HepG2 (cell line): ENCODE measurements around the gene TULP4. TPM values are rescaled to one million over a fixed set of nuclear protein-coding genes. Genes with fewer than 3 reads are reported as not detected.

ENCODE experiments used
- CAMTA2 ChIP-seq: sonication (generic); formaldehyde crosslinking; IDR thresholded peaks from 2 replicates; pipeline ENCODE4 v1.4.0; 2020; ENCODE audit warnings: mild to moderate bottlenecking, missing genetic modification reagents, borderline replicate concordance
- CHD2 ChIP-seq: IDR thresholded peaks from 2 replicates; pipeline ENCODE4 v1.6.1; 2011; ENCODE audit warnings: low read depth, low read length, improper control_type of control experiment
- FOXA1 ChIP-seq, 2 experiments: fragments of 450-650 bp in 1 of 2; sonication (generic) in 1 of 2; formaldehyde crosslinking in 1 of 2; IDR thresholded peaks; 2 replicates each; pipeline versions ENCODE4 v1.4.0 to v1.6.1; 2016 to 2020; ENCODE audit warnings: missing genetic modification reagents in 1 of 2
- HNRNPL ChIP-seq: fragments of 200-400 bp; formaldehyde crosslinking; IDR thresholded peaks from 2 replicates; pipeline ENCODE4 v1.6.1; 2017; ENCODE audit warnings: mild to moderate bottlenecking, low read depth, low read length
- HOXA5 ChIP-seq: sonication (generic); formaldehyde crosslinking; IDR thresholded peaks from 2 replicates; pipeline ENCODE4 v1.4.0; 2020; ENCODE audit warnings: missing genetic modification reagents
- MAFG ChIP-seq: sonication (generic); formaldehyde crosslinking; IDR thresholded peaks from 2 replicates; pipeline ENCODE4 v1.5.1; 2020; ENCODE audit warnings: mild to moderate bottlenecking, missing genetic modification reagents
- MAFK ChIP-seq, 2 experiments: IDR thresholded peaks in 1 of 2; conservative IDR thresholded peaks in 1 of 2; 2 replicates each; pipeline ENCODE4 v1.6.1; 2011; ENCODE audit warnings: improper control_type of control experiment in 2 of 2, low read length in 2 of 2
- PREB ChIP-seq: sonication (generic); formaldehyde crosslinking; IDR thresholded peaks from 2 replicates; pipeline ENCODE4 v1.4.0; 2020; ENCODE audit warnings: missing genetic modification reagents
- RBM39 ChIP-seq: fragments of 200-400 bp; formaldehyde crosslinking; IDR thresholded peaks from one replicate; pipeline ENCODE4 v1.6.1; 2018; ENCODE audit warnings: antibody characterized with exemption, mild to moderate bottlenecking, low read depth, low read length; ENCODE audit not compliant: poor library complexity, severe bottlenecking
- TBP ChIP-seq: sonication (generic); formaldehyde crosslinking; IDR thresholded peaks from 2 replicates; pipeline ENCODE4 v1.5.0; 2020; ENCODE audit warnings: missing genetic modification reagents
- ZBTB3 ChIP-seq: sonication (generic); formaldehyde crosslinking; IDR thresholded peaks from 2 replicates; pipeline ENCODE4 v1.4.0; 2020; ENCODE audit warnings: low read depth, mild to moderate bottlenecking, moderate library complexity, missing genetic modification reagents, borderline replicate concordance
- ZBTB42 ChIP-seq: sonication (generic); formaldehyde crosslinking; IDR thresholded peaks from 2 replicates; pipeline ENCODE4 v1.5.0; 2020; ENCODE audit warnings: mild to moderate bottlenecking, missing genetic modification reagents
- ZNF136 ChIP-seq: sonication (generic); formaldehyde crosslinking; IDR thresholded peaks from 2 replicates; pipeline ENCODE4 v1.8.1; 2022; ENCODE audit warnings: low read depth, mild to moderate bottlenecking, moderate library complexity, missing genetic modification reagents
- ZNF570 ChIP-seq: sonication (generic); formaldehyde crosslinking; IDR thresholded peaks from 2 replicates; pipeline ENCODE4 v1.4.0; 2020; ENCODE audit warnings: mild to moderate bottlenecking, missing genetic modification reagents, borderline replicate concordance
- ZNF674 ChIP-seq: sonication (generic); formaldehyde crosslinking; IDR thresholded peaks from 2 replicates; pipeline ENCODE4 v1.5.0; 2020; ENCODE audit warnings: low read depth, mild to moderate bottlenecking, missing genetic modification reagents
- polyA plus RNA-seq, 8 experiments: library from polyadenylated mRNA; depleted of rRNA in 3 of 8; stranded (reverse) in 7 of 8; unstranded in 1 of 8; fragments of >200 nt; fragmentation: Illumina TruSeq in 4 of 8; extraction: Trizol in 4 of 8; gene quantifications; 2 replicates each; pipeline versions ENCODE4 v1.2.1 to v1.2.3, GENCODE V29; 2011 to 2016; ENCODE audit warnings: low read depth in 4 of 8, missing spikeins in 1 of 8, mixed read lengths in 1 of 8; ENCODE audit not compliant: insufficient read depth in 1 of 8
- total RNA-seq, 5 experiments: library from RNA; depleted of rRNA; stranded (reverse); fragments of >200 nt; fragmentation: Illumina TruSeq; extraction: Trizol; gene quantifications; 2 replicates each; pipeline ENCODE4 v1.2.3, GENCODE V29; 2016; ENCODE audit warnings: low read depth in 1 of 5
- TF ChIP-seq, protein P1 (sequence below): sonication (generic); formaldehyde crosslinking; IDR thresholded peaks from 2 replicates; pipeline ENCODE4 v1.4.0; 2020; ENCODE audit warnings: missing genetic modification reagents, borderline replicate concordance
- TF ChIP-seq, protein P2 (sequence below): conservative IDR thresholded peaks from 2 replicates; pipeline ENCODE4 v1.6.1; 2018; ENCODE audit warnings: missing genetic modification reagents
- TF ChIP-seq, protein P3 (sequence below): sonication (generic); formaldehyde crosslinking; IDR thresholded peaks from 2 replicates; pipeline ENCODE4 v1.4.0; 2020; ENCODE audit warnings: missing genetic modification reagents, mild to moderate bottlenecking, borderline replicate concordance

TULP4 gene
- total and polyA plus RNA-seq, 2 of the 13 experiments (the other 11 are each of a cell fraction or from before 2014, with no cell fraction given): 21.1 to 122 TPM

GRCh38 chr6:158322724-158323560 is 10.7 kb downstream of the TULP4 start (continued):
- TF ChIP-seq, protein P1, sequence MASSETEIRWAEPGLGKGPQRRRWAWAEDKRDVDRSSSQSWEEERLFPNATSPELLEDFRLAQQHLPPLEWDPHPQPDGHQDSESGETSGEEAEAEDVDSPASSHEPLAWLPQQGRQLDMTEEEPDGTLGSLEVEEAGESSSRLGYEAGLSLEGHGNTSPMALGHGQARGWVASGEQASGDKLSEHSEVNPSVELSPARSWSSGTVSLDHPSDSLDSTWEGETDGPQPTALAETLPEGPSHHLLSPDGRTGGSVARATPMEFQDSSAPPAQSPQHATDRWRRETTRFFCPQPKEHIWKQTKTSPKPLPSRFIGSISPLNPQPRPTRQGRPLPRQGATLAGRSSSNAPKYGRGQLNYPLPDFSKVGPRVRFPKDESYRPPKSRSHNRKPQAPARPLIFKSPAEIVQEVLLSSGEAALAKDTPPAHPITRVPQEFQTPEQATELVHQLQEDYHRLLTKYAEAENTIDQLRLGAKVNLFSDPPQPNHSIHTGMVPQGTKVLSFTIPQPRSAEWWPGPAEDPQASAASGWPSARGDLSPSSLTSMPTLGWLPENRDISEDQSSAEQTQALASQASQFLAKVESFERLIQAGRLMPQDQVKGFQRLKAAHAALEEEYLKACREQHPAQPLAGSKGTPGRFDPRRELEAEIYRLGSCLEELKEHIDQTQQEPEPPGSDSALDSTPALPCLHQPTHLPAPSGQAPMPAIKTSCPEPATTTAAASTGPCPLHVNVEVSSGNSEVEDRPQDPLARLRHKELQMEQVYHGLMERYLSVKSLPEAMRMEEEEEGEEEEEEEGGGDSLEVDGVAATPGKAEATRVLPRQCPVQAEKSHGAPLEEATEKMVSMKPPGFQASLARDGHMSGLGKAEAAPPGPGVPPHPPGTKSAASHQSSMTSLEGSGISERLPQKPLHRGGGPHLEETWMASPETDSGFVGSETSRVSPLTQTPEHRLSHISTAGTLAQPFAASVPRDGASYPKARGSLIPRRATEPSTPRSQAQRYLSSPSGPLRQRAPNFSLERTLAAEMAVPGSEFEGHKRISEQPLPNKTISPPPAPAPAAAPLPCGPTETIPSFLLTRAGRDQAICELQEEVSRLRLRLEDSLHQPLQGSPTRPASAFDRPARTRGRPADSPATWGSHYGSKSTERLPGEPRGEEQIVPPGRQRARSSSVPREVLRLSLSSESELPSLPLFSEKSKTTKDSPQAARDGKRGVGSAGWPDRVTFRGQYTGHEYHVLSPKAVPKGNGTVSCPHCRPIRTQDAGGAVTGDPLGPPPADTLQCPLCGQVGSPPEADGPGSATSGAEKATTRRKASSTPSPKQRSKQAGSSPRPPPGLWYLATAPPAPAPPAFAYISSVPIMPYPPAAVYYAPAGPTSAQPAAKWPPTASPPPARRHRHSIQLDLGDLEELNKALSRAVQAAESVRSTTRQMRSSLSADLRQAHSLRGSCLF (CRISPR knock-in tag): 0 out of 2 replicates have a peak, but pooled peaks have one; percentile 74
- TF ChIP-seq ZNF136 (CRISPR knock-in tag) (no peak; the same call in 1 of the 2 replicates), ZBTB3 (CRISPR knock-in tag) (no peak; the same call in 1 of the 2 replicates), MAFG (CRISPR knock-in tag) (0 out of 2 replicates have a peak, but pooled peaks have one; percentile 54), RBM39 (no peak), CAMTA2 (CRISPR knock-in tag) (no peak), HNRNPL (no peak), PREB (no peak), HOXA5 (CRISPR knock-in tag) (peak; percentile 96), ZNF570 (CRISPR knock-in tag) (0 out of 2 replicates have a peak, but pooled peaks have one; percentile 72), ZNF674 (no peak), FOXA1 (IDR thresholded peaks at IDR 0.05) (no peak), FOXA1 (CRISPR knock-in tag; IDR thresholded peaks at IDR 0.05) (peak; percentile 89), ZBTB42 (CRISPR knock-in tag) (0 out of 2 replicates have a peak, but pooled peaks have one; percentile 40), CHD2 (no peak), MAFK (conservative IDR thresholded peaks at IDR 0.05 in 1 of 2, IDR thresholded peaks at IDR 0.05 in 1 of 2; ENCODE audit: low read length in 2 of 2) (peak; percentile 98), TBP (CRISPR knock-in tag) (no peak)
- TF ChIP-seq, protein P2, sequence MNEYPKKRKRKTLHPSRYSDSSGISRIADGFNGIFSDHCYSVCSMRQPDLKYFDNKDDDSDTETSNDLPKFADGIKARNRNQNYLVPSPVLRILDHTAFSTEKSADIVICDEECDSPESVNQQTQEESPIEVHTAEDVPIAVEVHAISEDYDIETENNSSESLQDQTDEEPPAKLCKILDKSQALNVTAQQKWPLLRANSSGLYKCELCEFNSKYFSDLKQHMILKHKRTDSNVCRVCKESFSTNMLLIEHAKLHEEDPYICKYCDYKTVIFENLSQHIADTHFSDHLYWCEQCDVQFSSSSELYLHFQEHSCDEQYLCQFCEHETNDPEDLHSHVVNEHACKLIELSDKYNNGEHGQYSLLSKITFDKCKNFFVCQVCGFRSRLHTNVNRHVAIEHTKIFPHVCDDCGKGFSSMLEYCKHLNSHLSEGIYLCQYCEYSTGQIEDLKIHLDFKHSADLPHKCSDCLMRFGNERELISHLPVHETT: no peak
- TF ChIP-seq, protein P3, sequence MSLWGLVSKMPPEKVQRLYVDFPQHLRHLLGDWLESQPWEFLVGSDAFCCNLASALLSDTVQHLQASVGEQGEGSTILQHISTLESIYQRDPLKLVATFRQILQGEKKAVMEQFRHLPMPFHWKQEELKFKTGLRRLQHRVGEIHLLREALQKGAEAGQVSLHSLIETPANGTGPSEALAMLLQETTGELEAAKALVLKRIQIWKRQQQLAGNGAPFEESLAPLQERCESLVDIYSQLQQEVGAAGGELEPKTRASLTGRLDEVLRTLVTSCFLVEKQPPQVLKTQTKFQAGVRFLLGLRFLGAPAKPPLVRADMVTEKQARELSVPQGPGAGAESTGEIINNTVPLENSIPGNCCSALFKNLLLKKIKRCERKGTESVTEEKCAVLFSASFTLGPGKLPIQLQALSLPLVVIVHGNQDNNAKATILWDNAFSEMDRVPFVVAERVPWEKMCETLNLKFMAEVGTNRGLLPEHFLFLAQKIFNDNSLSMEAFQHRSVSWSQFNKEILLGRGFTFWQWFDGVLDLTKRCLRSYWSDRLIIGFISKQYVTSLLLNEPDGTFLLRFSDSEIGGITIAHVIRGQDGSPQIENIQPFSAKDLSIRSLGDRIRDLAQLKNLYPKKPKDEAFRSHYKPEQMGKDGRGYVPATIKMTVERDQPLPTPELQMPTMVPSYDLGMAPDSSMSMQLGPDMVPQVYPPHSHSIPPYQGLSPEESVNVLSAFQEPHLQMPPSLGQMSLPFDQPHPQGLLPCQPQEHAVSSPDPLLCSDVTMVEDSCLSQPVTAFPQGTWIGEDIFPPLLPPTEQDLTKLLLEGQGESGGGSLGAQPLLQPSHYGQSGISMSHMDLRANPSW: no peak
